D721Med (cell line): ENCODE results near the gene NNT.
A peak's percentile ranks its signal among the peaks of the same experiment; 100 is the strongest.
"Not testable (repeated sequence)": the region's sequence is repeated elsewhere in the genome, so short reads cannot be mapped to it uniquely, and the experiment has no call there.

Experiments used
- DNase-seq: peaks from one replicate; pipeline ENCODE4 v3.0.0; 2011; ENCODE audit warnings: low spot score; ENCODE audit not compliant: insufficient read length
- FAIRE-seq: peaks from 2 replicates; lab custom pipeline; 2011; peaks lifted over from hg19 to GRCh38; lab: Jason Lieb, UNC
- CTCF ChIP-seq: IDR thresholded peaks from 2 replicates; pipeline ENCODE4 v1.5.1; 2012; ENCODE audit warnings: mild to moderate bottlenecking, control low read depth; ENCODE audit not compliant: insufficient read depth; ENCODE audit errors: missing control alignments

The NNT gene

GRCh38 chr5:43702293-43702692, 99.3 kb downstream of the NNT start:
- no peak for TF ChIP-seq CTCF
- no peak for DNase-seq
- no peak for FAIRE-seq

- no peak for TF ChIP-seq CTCF
- FAIRE-seq (peak; percentile 87), DNase-seq (peak; percentile 26)
These were observed 99.8 kb downstream of the NNT start for GRCh38 chr5:43702815-43703214.

GRCh38 chr5:43704243-43704642, 101.3 kb downstream of the NNT start:
- TF ChIP-seq CTCF = no peak
- DNase-seq (no peak), FAIRE-seq (peak; percentile 35)

GRCh38 chr5:43706576-43706975, 103.6 kb downstream of the NNT start:
- not testable (repeated sequence) for DNase-seq, FAIRE-seq

GRCh38 chr5:43711496-43711895, 108.5 kb downstream of the NNT start:
- no peak for DNase-seq
- FAIRE-seq = no peak
- no peak for TF ChIP-seq CTCF

GRCh38 chr5:43712081-43712480, 109.1 kb downstream of the NNT start:
- DNase-seq = no peak
- FAIRE-seq = no peak

GRCh38 chr5:43719783-43720182, 116.8 kb downstream of the NNT start:
- DNase-seq, FAIRE-seq: not testable (repeated sequence)

More at GRCh38 chr5:43712081-43712480, 109.1 kb downstream of the NNT start:
- no peak for TF ChIP-seq CTCF

- TF ChIP-seq CTCF = no peak
- no peak for FAIRE-seq
- no peak for DNase-seq
These were observed 125.6 kb downstream of the NNT start for GRCh38 chr5:43728581-43728980.
